GM18867 (cell line): ENCODE results near the gene SPATA24.
A peak's percentile ranks its signal among the peaks of the same experiment; 100 is the strongest.
"Not testable (repeated sequence)": the region's sequence is repeated elsewhere in the genome, so short reads cannot be mapped to it uniquely, and the experiment has no call there.

Source experiments
- ATAC-seq: cut with Tn5 transposase; IDR thresholded peaks from one replicate; pipeline ENCODE4 v1.9.1; 2021; ENCODE audit warnings: mild to moderate bottlenecking, moderate library complexity; ENCODE audit not compliant: unreplicated experiment

SPATA24 gene

GRCh38 chr5:139417214-139417613 lies 13.3 kb upstream of the SPATA24 start:
- ATAC-seq, result no peak

GRCh38 chr5:139416651-139417050 lies 12.8 kb upstream of the SPATA24 start:
- ATAC-seq, result no peak

- ATAC-seq, result no peak
These were observed 12.0 kb upstream of the SPATA24 start for GRCh38 chr5:139415869-139416268.

- ATAC-seq, result no peak
These were observed 11.5 kb upstream of the SPATA24 start for GRCh38 chr5:139415221-139415861.

- no peak for ATAC-seq
These were observed 10.8 kb upstream of the SPATA24 start for GRCh38 chr5:139414581-139415130.

- ATAC-seq, result no peak
These were observed 10.1 kb upstream of the SPATA24 start for GRCh38 chr5:139413963-139414362.

GRCh38 chr5:139413153-139413552 lies 9.3 kb upstream of the SPATA24 start:
- ATAC-seq, result no peak

- no peak for ATAC-seq
These were observed 7.3 kb upstream of the SPATA24 start for GRCh38 chr5:139410993-139411828.

GRCh38 chr5:139410121-139410992 lies 6.5 kb upstream of the SPATA24 start:
- no peak for ATAC-seq

GRCh38 chr5:139409116-139409515 lies 5.2 kb upstream of the SPATA24 start:
- not testable (repeated sequence) for ATAC-seq

- no peak for ATAC-seq
These were observed 4.3 kb upstream of the SPATA24 start for GRCh38 chr5:139408191-139408590.

GRCh38 chr5:139407517-139407916 lies 3.6 kb upstream of the SPATA24 start:
- no peak for ATAC-seq

GRCh38 chr5:139406963-139407362 lies 3.1 kb upstream of the SPATA24 start:
- ATAC-seq, result no peak

- no peak for ATAC-seq
These were observed 573 bp upstream of the SPATA24 start for GRCh38 chr5:139404484-139404840.

- peak; percentile 1 for ATAC-seq
These were observed 487 bp downstream of the SPATA24 start for GRCh38 chr5:139403418-139403786.

- ATAC-seq, result no peak
These were observed 1.2 kb downstream of the SPATA24 start for GRCh38 chr5:139402561-139403158.

GRCh38 chr5:139401546-139401945 lies 2.3 kb downstream of the SPATA24 start:
- no peak for ATAC-seq

- ATAC-seq, result no peak
These were observed 4.3 kb downstream of the SPATA24 start for GRCh38 chr5:139399501-139400121.

- no peak for ATAC-seq
These were observed 6.0 kb downstream of the SPATA24 start for GRCh38 chr5:139397921-139398320.

- no peak for ATAC-seq
These were observed 7.2 kb downstream of the SPATA24 start for GRCh38 chr5:139396691-139397090.
